ENCODE measurements around the gene CDKN1C.

- TF ChIP-seq, protein P1, sequence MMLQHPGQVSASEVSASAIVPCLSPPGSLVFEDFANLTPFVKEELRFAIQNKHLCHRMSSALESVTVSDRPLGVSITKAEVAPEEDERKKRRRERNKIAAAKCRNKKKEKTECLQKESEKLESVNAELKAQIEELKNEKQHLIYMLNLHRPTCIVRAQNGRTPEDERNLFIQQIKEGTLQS (IDR thresholded peaks at IDR 0.05) = no peak
- TF ChIP-seq CTCF (IDR thresholded peaks at IDR 0.05; ENCODE audit: low read depth, low read length, missing input control) = no peak
- no peak for TF ChIP-seq RAD21 (IDR thresholded peaks at IDR 0.05)
- TF ChIP-seq REST (IDR thresholded peaks at IDR 0.05) = no peak
- no peak for TF ChIP-seq MAX (IDR thresholded peaks at IDR 0.05)
- TF ChIP-seq HNF4A (conservative IDR thresholded peaks at IDR 0.05) = peak; percentile 13 to 58
- no peak for TF ChIP-seq YY1 (IDR thresholded peaks at IDR 0.05)
- no peak for TF ChIP-seq RXRA (IDR thresholded peaks at IDR 0.05)
- no peak for TF ChIP-seq TAF1 (conservative IDR thresholded peaks at IDR 0.05)
- no peak for TF ChIP-seq SP1 (IDR thresholded peaks at IDR 0.05)
- peak in 1 of 2 donors; percentile 86 for TF ChIP-seq JUND (IDR thresholded peaks at IDR 0.05)
- TF ChIP-seq FOXA1 (IDR thresholded peaks at IDR 0.05) = no peak
- TF ChIP-seq GABPA (IDR thresholded peaks at IDR 0.05 in 1 of 2, conservative IDR thresholded peaks at IDR 0.05 in 1 of 2) = no peak
Observed at GRCh38 chr11:2860636-2861035, 24.9 kb downstream of the CDKN1C start.

Measured in liver (tissue), 3 donors.